Caki2 (cell line): ENCODE results near the gene SLC16A14. TPM values are rescaled to one million over a fixed set of nuclear protein-coding genes. Genes with fewer than 3 reads are reported as not detected.
A peak's percentile ranks its signal among the peaks of the same experiment; 100 is the strongest.
"Not testable (repeated sequence)": the region's sequence is repeated elsewhere in the genome, so short reads cannot be mapped to it uniquely, and the experiment has no call there.

ENCODE experiments used
- DNase-seq: peaks from one replicate; pipeline ENCODE4 v3.0.0-alpha.2; 2015; ENCODE audit warnings: low read depth
- in situ Hi-C: cut with HindIII; loops from 2 replicates; pipeline ENCODE4 v1.10.0; 2016; ENCODE audit warnings: low sequenced_read_pairs, low pct_unique_long_range_greater_than_20kb, mixed read lengths
- total RNA-seq: library from RNA; depleted of rRNA; stranded (reverse); fragments of >200 nt; shearing (Covaris generic); gene quantifications from 2 replicates; pipeline ENCODE4 v1.2.3, GENCODE V29; 2014; ENCODE audit warnings: low replicate concordance; rRNA removed

Gene SLC16A14
- 5.5 and 7.9 TPM in 2 replicates for total RNA-seq

GRCh38 chr2:230068651-230069055 is at the start of gene SLC16A14:
Gene SLC16A14 (minus strand): TSS chr2:230068924. CDS start chr2:230059352, 9,572 bp downstream.
- DNase-seq = peak; percentile 50
- in situ Hi-C loops = no loop called here

- in situ Hi-C loops = no loop called here
- DNase-seq = no peak
Observed at GRCh38 chr2:230106771-230107170, 38.0 kb upstream of the SLC16A14 start.

GRCh38 chr2:230101967-230102366 is 33.2 kb upstream of the SLC16A14 start:
- in situ Hi-C loops, DNase-seq: not testable (repeated sequence)

- no peak for DNase-seq
- in situ Hi-C loops = no loop called here
Observed at GRCh38 chr2:230097841-230098240, 29.1 kb upstream of the SLC16A14 start.

- peak; percentile 1 for DNase-seq
- in situ Hi-C loops = no loop called here
Observed at GRCh38 chr2:230097424-230097823, 28.7 kb upstream of the SLC16A14 start.

GRCh38 chr2:230090967-230091366 is 22.2 kb upstream of the SLC16A14 start:
- in situ Hi-C loops = no loop called here
- no peak for DNase-seq

GRCh38 chr2:230085201-230085600 is 16.5 kb upstream of the SLC16A14 start:
- in situ Hi-C loops = no loop called here
- DNase-seq = no peak

GRCh38 chr2:230077851-230078547 is 9.3 kb upstream of the SLC16A14 start:
- DNase-seq = no peak
- in situ Hi-C loops = no loop called here

- no peak for DNase-seq
- in situ Hi-C loops = no loop called here
Observed at GRCh38 chr2:230076819-230077218, 8.1 kb upstream of the SLC16A14 start.

- in situ Hi-C loops = no loop called here
- DNase-seq = no peak
Observed at GRCh38 chr2:230075988-230076631, 7.4 kb upstream of the SLC16A14 start.

- DNase-seq = no peak
- in situ Hi-C loops = no loop called here
Observed at GRCh38 chr2:230071421-230071820, 2.7 kb upstream of the SLC16A14 start.

GRCh38 chr2:230069402-230069801 is 678 bp upstream of the SLC16A14 start:
- no peak for DNase-seq
- in situ Hi-C loops = no loop called here

GRCh38 chr2:230068016-230068650 is 591 bp downstream of the SLC16A14 start:
- in situ Hi-C loops = no loop called here
- DNase-seq = peak; percentile 38

GRCh38 chr2:230060672-230061293 is 7.9 kb downstream of the SLC16A14 start:
- in situ Hi-C loops = no loop called here
- DNase-seq = no peak

GRCh38 chr2:230053753-230054478 is 14.8 kb downstream of the SLC16A14 start:
- in situ Hi-C loops = no loop called here
- DNase-seq = peak; percentile 65

- peak; percentile 63 for DNase-seq
- in situ Hi-C loops = no loop called here
Observed at GRCh38 chr2:230052299-230052698, 16.4 kb downstream of the SLC16A14 start.

GRCh38 chr2:230050136-230050535 is 18.6 kb downstream of the SLC16A14 start:
- in situ Hi-C loops = no loop called here
- no peak for DNase-seq

GRCh38 chr2:230048010-230048671 is 20.6 kb downstream of the SLC16A14 start:
- no peak for DNase-seq
- in situ Hi-C loops = no loop called here
